K562 (cell line): ENCODE data around the gene RNF151. TPM values are rescaled to one million over a fixed set of nuclear protein-coding genes. Genes with fewer than 3 reads are reported as not detected.
A peak's percentile ranks its signal among the peaks of the same experiment; 100 is the strongest.

Source experiments
- KDM5B ChIP-seq: fragments of 200-600 bp; sonication (generic); IDR thresholded peaks from 2 replicates; pipeline ENCODE4 v1.6.1; 2012; ENCODE audit warnings: low read depth, mild to moderate bottlenecking, moderate library complexity, low read length, control low read depth, inconsistent platforms; ENCODE audit not compliant: insufficient replicate concordance
- PHF8 ChIP-seq: fragments of 200-600 bp; sonication (generic); IDR thresholded peaks from 2 replicates; pipeline ENCODE4 v1.6.1; 2012; ENCODE audit warnings: mixed run types, mild to moderate bottlenecking, inconsistent platforms, low read length, moderate library complexity, borderline replicate concordance
- POLR2A ChIP-seq: fragments of 450-650 bp; conservative IDR thresholded peaks from 2 replicates; pipeline ENCODE4 v1.6.1; 2016
- POLR2G ChIP-seq: fragments of 200-400 bp; formaldehyde crosslinking; IDR thresholded peaks from 2 replicates; pipeline ENCODE4 v1.6.1; 2017; ENCODE audit warnings: low read depth, mild to moderate bottlenecking, antibody characterized with exemption, low read length, moderate library complexity
- RBFOX2 ChIP-seq: fragments of 200-400 bp; formaldehyde crosslinking; IDR thresholded peaks from 2 replicates; pipeline ENCODE4 v1.6.1; 2017; ENCODE audit warnings: low read depth, mild to moderate bottlenecking, low read length, moderate library complexity
- RBM39 ChIP-seq: fragments of 200-400 bp; formaldehyde crosslinking; optimal IDR thresholded peaks from 2 replicates; pipeline ENCODE3; 2018; ENCODE audit warnings: low read depth, low read length
- SUPT5H ChIP-seq: fragments of 450-650 bp; IDR thresholded peaks from 2 replicates; pipeline ENCODE4 v1.6.1; 2016
- polyA plus RNA-seq, 8 experiments: library from polyadenylated mRNA; depleted of rRNA in 4 of 8; stranded (reverse) in 5 of 8; unstranded in 3 of 8; fragments of >200 nt; fragmentation: Nextera tagmentation in 2 of 8; fragmentation: Illumina TruSeq in 1 of 8; extraction: Ambion mirVana in 2 of 8; extraction: Trizol in 1 of 8; gene quantifications; 2 replicates each; pipeline versions ENCODE4 v1.2.1 to v1.2.3, GENCODE V29; 2011 to 2014; ENCODE audit warnings: inconsistent platforms in 1 of 8, missing spikeins in 1 of 8
- total RNA-seq, 7 experiments: library from RNA; depleted of rRNA in 6 of 7; stranded (reverse); fragments of >200 nt in 6 of 7; fragmentation: Illumina TruSeq in 2 of 7; extraction: Trizol in 2 of 7; gene quantifications; 2 replicates each; pipeline versions ENCODE4 v1.2.1 to v1.2.3, GENCODE V29; 2011 to 2021; ENCODE audit warnings: low replicate concordance in 1 of 7
- TF ChIP-seq, protein P1 (sequence below): fragments of 200-600 bp; sonication (generic); IDR thresholded peaks from one replicate; pipeline ENCODE4 v1.6.1; 2012; ENCODE audit warnings: mild to moderate bottlenecking, low read depth, low read length, inconsistent platforms
- TF ChIP-seq, protein P2 (sequence below): sonication (generic); formaldehyde crosslinking; IDR thresholded peaks from 2 replicates; pipeline ENCODE4 v1.8.1; 2023; ENCODE audit warnings: mild to moderate bottlenecking, missing genetic modification reagents
- TF ChIP-seq, protein P3 (sequence below): sonication (generic); formaldehyde crosslinking; IDR thresholded peaks from 2 replicates; pipeline ENCODE4 v1.8.1; 2023; ENCODE audit warnings: mild to moderate bottlenecking, missing genetic modification reagents

The RNF151 gene
- total and polyA plus RNA-seq, 9 of the 15 experiments (the other 6 are each of a cell fraction or from before 2014, with no cell fraction given), result not detected

DNA sequence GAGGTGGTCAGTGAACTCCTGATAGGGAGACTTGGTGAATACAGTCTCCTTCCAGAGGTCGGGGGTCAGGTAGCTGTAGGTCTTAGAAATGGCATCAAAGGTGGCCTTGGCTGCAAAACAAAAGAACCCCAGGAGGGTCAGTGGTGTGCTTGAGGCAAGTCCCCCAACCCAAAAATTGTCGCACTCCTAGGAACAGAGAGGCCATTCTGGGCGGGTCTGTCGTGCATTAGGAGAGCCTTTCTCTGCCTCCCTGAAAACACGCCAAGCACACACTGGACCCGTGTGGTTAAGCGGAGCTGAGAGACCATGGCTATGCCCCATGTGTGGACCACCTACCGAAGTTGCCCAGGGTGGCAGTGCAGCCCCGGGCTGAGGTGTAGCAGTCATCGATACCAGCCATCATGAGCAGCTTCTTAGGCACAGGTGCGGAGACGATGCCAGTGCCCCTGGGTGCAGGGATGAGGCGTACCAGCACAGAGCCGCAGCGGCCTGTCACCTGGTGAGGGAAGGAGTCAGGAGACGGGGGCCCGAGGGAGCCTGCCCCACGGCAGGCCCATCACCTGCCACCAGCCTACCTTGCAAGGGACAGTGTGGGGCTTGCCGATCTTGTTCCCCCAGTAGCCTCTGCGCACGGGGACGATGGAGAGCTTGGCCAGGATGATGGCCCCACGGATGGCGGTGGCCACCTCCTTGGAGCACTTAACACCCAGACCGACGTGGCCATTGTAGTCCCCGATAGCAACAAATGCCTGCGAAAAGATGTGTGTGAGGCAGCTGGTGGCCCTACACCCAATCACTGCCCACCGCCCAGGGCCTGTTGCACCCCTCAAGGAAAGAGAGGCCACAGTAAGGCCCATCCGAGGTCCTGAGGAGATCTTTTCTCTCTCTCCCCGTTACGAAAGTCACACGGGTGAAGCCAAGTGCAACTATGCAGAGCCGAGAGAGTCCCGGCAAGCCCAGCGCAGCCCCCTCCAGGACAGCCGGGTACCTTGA lies 4.2 kb upstream of the RNF151 start (continued):
- TF ChIP-seq, protein P1, sequence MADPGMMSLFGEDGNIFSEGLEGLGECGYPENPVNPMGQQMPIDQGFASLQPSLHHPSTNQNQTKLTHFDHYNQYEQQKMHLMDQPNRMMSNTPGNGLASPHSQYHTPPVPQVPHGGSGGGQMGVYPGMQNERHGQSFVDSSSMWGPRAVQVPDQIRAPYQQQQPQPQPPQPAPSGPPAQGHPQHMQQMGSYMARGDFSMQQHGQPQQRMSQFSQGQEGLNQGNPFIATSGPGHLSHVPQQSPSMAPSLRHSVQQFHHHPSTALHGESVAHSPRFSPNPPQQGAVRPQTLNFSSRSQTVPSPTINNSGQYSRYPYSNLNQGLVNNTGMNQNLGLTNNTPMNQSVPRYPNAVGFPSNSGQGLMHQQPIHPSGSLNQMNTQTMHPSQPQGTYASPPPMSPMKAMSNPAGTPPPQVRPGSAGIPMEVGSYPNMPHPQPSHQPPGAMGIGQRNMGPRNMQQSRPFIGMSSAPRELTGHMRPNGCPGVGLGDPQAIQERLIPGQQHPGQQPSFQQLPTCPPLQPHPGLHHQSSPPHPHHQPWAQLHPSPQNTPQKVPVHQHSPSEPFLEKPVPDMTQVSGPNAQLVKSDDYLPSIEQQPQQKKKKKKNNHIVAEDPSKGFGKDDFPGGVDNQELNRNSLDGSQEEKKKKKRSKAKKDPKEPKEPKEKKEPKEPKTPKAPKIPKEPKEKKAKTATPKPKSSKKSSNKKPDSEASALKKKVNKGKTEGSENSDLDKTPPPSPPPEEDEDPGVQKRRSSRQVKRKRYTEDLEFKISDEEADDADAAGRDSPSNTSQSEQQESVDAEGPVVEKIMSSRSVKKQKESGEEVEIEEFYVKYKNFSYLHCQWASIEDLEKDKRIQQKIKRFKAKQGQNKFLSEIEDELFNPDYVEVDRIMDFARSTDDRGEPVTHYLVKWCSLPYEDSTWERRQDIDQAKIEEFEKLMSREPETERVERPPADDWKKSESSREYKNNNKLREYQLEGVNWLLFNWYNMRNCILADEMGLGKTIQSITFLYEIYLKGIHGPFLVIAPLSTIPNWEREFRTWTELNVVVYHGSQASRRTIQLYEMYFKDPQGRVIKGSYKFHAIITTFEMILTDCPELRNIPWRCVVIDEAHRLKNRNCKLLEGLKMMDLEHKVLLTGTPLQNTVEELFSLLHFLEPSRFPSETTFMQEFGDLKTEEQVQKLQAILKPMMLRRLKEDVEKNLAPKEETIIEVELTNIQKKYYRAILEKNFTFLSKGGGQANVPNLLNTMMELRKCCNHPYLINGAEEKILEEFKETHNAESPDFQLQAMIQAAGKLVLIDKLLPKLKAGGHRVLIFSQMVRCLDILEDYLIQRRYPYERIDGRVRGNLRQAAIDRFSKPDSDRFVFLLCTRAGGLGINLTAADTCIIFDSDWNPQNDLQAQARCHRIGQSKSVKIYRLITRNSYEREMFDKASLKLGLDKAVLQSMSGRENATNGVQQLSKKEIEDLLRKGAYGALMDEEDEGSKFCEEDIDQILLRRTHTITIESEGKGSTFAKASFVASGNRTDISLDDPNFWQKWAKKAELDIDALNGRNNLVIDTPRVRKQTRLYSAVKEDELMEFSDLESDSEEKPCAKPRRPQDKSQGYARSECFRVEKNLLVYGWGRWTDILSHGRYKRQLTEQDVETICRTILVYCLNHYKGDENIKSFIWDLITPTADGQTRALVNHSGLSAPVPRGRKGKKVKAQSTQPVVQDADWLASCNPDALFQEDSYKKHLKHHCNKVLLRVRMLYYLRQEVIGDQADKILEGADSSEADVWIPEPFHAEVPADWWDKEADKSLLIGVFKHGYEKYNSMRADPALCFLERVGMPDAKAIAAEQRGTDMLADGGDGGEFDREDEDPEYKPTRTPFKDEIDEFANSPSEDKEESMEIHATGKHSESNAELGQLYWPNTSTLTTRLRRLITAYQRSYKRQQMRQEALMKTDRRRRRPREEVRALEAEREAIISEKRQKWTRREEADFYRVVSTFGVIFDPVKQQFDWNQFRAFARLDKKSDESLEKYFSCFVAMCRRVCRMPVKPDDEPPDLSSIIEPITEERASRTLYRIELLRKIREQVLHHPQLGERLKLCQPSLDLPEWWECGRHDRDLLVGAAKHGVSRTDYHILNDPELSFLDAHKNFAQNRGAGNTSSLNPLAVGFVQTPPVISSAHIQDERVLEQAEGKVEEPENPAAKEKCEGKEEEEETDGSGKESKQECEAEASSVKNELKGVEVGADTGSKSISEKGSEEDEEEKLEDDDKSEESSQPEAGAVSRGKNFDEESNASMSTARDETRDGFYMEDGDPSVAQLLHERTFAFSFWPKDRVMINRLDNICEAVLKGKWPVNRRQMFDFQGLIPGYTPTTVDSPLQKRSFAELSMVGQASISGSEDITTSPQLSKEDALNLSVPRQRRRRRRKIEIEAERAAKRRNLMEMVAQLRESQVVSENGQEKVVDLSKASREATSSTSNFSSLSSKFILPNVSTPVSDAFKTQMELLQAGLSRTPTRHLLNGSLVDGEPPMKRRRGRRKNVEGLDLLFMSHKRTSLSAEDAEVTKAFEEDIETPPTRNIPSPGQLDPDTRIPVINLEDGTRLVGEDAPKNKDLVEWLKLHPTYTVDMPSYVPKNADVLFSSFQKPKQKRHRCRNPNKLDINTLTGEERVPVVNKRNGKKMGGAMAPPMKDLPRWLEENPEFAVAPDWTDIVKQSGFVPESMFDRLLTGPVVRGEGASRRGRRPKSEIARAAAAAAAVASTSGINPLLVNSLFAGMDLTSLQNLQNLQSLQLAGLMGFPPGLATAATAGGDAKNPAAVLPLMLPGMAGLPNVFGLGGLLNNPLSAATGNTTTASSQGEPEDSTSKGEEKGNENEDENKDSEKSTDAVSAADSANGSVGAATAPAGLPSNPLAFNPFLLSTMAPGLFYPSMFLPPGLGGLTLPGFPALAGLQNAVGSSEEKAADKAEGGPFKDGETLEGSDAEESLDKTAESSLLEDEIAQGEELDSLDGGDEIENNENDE, result peak; percentile 60
- TF ChIP-seq RBFOX2, result peak; percentile 75
- TF ChIP-seq POLR2A, result peak; percentile 67
- TF ChIP-seq POLR2G, result peak; percentile 72
- TF ChIP-seq, protein P2, sequence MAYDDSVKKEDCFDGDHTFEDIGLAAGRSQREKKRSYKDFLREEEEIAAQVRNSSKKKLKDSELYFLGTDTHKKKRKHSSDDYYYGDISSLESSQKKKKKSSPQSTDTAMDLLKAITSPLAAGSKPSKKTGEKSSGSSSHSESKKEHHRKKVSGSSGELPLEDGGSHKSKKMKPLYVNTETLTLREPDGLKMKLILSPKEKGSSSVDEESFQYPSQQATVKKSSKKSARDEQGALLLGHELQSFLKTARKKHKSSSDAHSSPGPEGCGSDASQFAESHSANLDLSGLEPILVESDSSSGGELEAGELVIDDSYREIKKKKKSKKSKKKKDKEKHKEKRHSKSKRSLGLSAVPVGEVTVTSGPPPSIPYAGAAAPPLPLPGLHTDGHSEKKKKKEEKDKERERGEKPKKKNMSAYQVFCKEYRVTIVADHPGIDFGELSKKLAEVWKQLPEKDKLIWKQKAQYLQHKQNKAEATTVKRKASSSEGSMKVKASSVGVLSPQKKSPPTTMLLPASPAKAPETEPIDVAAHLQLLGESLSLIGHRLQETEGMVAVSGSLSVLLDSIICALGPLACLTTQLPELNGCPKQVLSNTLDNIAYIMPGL (CRISPR knock-in tag), result 0 out of 2 replicates have a peak, but pooled peaks have one; percentile 41
- TF ChIP-seq RBM39, result peak; percentile 33
- TF ChIP-seq, protein P3, sequence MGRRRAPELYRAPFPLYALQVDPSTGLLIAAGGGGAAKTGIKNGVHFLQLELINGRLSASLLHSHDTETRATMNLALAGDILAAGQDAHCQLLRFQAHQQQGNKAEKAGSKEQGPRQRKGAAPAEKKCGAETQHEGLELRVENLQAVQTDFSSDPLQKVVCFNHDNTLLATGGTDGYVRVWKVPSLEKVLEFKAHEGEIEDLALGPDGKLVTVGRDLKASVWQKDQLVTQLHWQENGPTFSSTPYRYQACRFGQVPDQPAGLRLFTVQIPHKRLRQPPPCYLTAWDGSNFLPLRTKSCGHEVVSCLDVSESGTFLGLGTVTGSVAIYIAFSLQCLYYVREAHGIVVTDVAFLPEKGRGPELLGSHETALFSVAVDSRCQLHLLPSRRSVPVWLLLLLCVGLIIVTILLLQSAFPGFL (CRISPR knock-in tag), result 0 out of 2 replicates have a peak, but pooled peaks have one; percentile 28
- TF ChIP-seq PHF8, result 0 out of 2 replicates have a peak, but pooled peaks have one; percentile 8
- peak; percentile 9 for TF ChIP-seq KDM5B
- peak; percentile 53 for TF ChIP-seq SUPT5H
